ENCODE measurements around the gene WNT2B.

The WNT2B gene

GRCh38 chr1:112529301-112529700 lies 20.5 kb downstream of the WNT2B start:
- no peak for DNase-seq

GRCh38 chr1:112530832-112531231 lies 22.1 kb downstream of the WNT2B start:
- no peak for DNase-seq

- no peak for DNase-seq
Observed at GRCh38 chr1:112532064-112532463, 23.3 kb downstream of the WNT2B start.

- DNase-seq = no peak
Observed at GRCh38 chr1:112533029-112533428, 24.3 kb downstream of the WNT2B start.

GRCh38 chr1:112536561-112536960 lies 27.8 kb downstream of the WNT2B start:
- no peak for DNase-seq

- no peak for DNase-seq
Observed at GRCh38 chr1:112537456-112537855, 28.7 kb downstream of the WNT2B start.

- DNase-seq = no peak
Observed at GRCh38 chr1:112538883-112539282, 30.1 kb downstream of the WNT2B start.

GRCh38 chr1:112540226-112540794 lies 31.5 kb downstream of the WNT2B start:
- no peak for DNase-seq

- DNase-seq = no peak
Observed at GRCh38 chr1:112541299-112541698, 32.5 kb downstream of the WNT2B start.

GRCh38 chr1:112542206-112542973 lies 33.6 kb downstream of the WNT2B start:
- DNase-seq = no peak

GRCh38 chr1:112544011-112544688 lies 35.4 kb downstream of the WNT2B start:
- no peak for DNase-seq

- DNase-seq = no peak
Observed at GRCh38 chr1:112544751-112545150, 36.0 kb downstream of the WNT2B start.

- no peak for DNase-seq
Observed at GRCh38 chr1:112546076-112546475, 37.3 kb downstream of the WNT2B start.

GRCh38 chr1:112548547-112548946 lies 39.8 kb downstream of the WNT2B start:
- DNase-seq = no peak

GRCh38 chr1:112549590-112549989 lies 40.8 kb downstream of the WNT2B start:
- no peak for DNase-seq

GRCh38 chr1:112554411-112554810 lies 45.6 kb downstream of the WNT2B start:
- DNase-seq = no peak

- DNase-seq = no peak
Observed at GRCh38 chr1:112557385-112557784, 48.6 kb downstream of the WNT2B start.

- DNase-seq = no peak
Observed at GRCh38 chr1:112558634-112559033, 49.9 kb downstream of the WNT2B start.

GRCh38 chr1:112563341-112563740 lies 54.6 kb downstream of the WNT2B start:
- no peak for DNase-seq

GRCh38 chr1:112564081-112564480 lies 55.3 kb downstream of the WNT2B start:
- no peak for DNase-seq

- no peak for DNase-seq
Observed at GRCh38 chr1:112565800-112566199, 57.0 kb downstream of the WNT2B start.

GRCh38 chr1:112575154-112575804 lies 66.5 kb downstream of the WNT2B start:
- no peak for DNase-seq

GRCh38 chr1:112576240-112576639 lies 67.5 kb downstream of the WNT2B start:
- DNase-seq = no peak
